22Rv1 (cell line): ENCODE data around the gene ALDH1A2.
"Not testable (repeated sequence)": the region's sequence is repeated elsewhere in the genome, so short reads cannot be mapped to it uniquely, and the experiment has no call there.

Experiments used
- H3K27ac ChIP-seq: fragments of 450-650 bp; 2 replicates; pipeline ENCODE4 v1.5.1; 2017
- ZFX ChIP-seq: fragments of 450-650 bp; IDR thresholded peaks from 2 replicates; pipeline ENCODE4 v1.6.1; 2017; ENCODE audit warnings: antibody characterized with exemption, borderline replicate concordance
- TF ChIP-seq, protein P1 (sequence below): fragments of 450-650 bp; IDR thresholded peaks from 2 replicates; pipeline ENCODE4 v1.5.1; 2017; ENCODE audit warnings: mild to moderate bottlenecking

ALDH1A2 gene

DNA sequence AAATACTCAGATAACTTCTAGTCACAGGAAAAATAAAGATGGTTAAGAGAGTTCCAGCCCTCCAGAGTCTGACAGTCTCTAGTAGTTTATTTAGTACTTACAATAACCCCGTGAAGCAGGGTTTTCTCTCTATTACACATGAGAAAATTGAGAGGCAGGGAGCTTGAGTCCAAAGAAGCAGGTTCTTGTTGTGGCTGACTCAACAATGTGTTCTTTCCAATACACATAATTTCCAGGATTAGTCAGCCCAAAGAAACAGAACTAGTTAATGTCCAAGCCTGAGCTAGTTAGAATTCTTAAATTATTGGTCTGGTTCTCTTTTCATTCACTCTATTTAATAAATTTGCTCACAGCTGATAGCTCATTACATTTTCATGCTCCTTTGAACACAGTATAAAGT, 49.9 kb downstream of the ALDH1A2 start:
- H3K27ac ChIP-seq = no peak overlapping the region
- TF ChIP-seq, protein P1, sequence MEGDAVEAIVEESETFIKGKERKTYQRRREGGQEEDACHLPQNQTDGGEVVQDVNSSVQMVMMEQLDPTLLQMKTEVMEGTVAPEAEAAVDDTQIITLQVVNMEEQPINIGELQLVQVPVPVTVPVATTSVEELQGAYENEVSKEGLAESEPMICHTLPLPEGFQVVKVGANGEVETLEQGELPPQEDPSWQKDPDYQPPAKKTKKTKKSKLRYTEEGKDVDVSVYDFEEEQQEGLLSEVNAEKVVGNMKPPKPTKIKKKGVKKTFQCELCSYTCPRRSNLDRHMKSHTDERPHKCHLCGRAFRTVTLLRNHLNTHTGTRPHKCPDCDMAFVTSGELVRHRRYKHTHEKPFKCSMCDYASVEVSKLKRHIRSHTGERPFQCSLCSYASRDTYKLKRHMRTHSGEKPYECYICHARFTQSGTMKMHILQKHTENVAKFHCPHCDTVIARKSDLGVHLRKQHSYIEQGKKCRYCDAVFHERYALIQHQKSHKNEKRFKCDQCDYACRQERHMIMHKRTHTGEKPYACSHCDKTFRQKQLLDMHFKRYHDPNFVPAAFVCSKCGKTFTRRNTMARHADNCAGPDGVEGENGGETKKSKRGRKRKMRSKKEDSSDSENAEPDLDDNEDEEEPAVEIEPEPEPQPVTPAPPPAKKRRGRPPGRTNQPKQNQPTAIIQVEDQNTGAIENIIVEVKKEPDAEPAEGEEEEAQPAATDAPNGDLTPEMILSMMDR = no peak
- no peak for TF ChIP-seq ZFX

DNA sequence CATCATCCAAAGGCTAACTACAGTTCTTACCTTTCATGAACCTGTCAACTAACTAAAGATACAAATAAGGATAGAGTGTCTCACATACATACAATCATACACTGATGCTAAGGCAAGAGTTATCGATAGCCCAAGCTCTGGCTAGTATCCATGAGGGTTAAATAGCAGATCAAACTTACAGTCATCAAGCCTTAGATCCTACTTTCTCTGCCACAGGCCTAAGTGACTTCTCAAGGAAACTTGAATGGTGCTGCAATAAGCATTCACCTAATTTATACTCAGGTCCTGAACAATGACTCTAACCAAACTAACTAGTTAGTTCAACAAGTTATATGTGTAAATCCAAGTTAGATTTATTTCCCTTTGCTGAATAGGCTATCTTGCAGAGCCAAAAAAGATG, 51.0 kb downstream of the ALDH1A2 start:
- H3K27ac ChIP-seq = no peak overlapping the region
- TF ChIP-seq ZFX = no peak
- TF ChIP-seq, protein P1 = no peak

DNA sequence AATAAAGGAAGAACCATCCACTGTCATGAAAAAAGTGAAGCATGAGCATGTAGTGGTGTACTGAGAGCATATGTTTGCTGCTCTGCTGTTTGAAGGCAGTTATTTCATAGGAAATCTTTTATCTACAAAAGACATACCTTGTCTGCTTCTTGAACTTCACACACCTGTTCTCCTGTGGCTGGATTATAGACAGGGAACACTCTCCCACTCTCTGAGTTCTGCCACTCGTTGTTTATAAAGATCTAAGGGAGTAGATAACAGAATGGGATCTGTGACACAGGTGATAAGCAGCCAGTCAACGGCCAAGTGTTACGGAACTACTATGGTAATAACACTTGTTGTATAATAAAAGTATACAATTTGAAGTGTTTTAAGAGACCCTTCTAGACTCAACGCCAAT, 51.5 kb downstream of the ALDH1A2 start:
- no peak overlapping the region for H3K27ac ChIP-seq
- no peak for TF ChIP-seq ZFX
- TF ChIP-seq, protein P1 = no peak

DNA sequence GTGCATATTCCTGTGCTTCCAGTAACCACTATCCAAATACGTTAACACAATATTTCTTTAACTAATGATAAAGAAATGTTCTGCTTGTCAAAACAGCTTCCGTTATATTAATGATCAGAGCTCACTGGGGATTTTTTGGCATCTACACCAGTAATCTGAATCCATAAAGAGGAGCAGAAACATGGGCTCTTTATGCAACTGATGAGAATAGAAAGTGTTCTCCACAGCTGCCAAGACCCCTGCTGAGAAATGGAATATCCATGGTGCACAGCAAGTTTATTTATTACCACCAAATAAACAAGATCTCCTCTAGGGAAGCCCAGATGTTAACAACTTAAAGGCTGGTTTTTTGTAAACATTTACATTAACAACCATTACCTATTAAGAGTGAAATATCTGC, 54.5 kb downstream of the ALDH1A2 start:
- H3K27ac ChIP-seq = no peak overlapping the region
- TF ChIP-seq, protein P1 = no peak
- no peak for TF ChIP-seq ZFX

DNA sequence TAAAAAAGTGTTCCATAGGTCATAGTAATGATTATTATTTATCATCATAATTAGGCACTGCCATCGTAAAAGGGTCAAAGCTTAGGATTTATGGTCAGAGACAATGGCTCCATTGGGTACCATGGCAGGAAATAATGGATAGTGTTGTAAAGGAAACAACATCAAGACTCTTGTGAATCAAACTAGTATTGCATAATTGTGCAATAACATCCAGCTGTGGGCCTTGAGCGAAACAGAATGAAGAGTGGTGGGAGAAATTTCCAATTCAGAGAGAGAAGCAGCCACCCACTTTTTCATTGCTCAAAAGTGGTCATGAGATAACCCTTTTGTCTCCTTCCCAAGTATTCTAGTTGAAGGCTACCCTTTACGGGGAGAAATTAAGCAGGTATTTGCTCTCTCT, 61.7 kb downstream of the ALDH1A2 start:
- H3K27ac ChIP-seq = no peak overlapping the region
- TF ChIP-seq, protein P1 = no peak
- no peak for TF ChIP-seq ZFX

DNA sequence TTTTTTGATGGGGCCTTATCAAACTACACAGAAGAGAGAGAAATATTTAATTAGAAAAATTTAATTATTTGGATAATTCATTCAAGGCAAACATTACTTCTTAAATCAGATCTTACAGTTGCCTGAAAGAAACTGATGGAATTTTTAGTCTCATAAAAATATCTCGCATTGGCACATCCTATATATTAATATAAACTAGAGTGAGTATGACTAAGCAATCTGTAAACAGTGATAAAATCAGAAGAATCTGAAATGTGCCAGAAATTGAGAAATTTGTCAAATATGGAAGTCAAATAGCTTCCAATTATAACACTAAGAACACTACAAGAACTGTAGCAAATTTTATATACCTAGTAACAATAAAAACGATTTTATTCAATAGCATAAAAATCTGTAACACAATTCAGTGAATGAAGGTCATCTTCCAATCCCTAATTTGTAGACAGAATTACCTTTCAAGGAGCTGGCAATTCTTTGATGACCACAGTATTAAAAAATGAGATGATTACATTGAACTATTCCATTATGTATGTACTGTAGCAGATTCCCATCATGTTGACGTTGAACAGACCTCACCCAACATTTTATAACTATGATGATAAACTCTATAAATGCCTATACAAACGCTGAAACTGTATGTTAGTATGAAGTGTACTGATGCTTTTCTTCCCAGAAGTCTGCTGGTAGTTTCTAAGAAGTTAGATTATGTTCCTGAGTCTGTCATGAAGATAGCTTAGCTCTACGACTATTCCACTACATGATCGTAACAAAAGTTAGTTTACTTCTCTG, 63.0 kb downstream of the ALDH1A2 start:
- TF ChIP-seq, protein P1 = no peak
- no peak for TF ChIP-seq ZFX
- no peak overlapping the region for H3K27ac ChIP-seq

DNA sequence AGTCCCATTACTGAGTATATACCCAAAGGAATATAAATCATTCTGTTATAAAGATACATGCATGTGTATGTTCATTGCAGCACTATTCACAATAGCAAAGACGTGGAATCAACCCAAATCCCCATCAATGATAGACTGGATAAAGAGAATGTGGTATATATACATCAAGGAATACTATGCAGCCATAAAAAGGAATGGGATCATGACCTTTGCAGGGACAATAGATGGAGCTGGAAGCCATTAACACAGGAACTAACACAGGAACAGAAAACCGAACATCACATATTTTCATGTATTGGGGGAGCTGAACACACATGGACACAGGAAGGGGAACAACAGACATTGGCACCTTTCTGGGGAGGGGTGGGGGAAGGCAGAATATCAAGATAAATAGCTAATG, 65.8 kb downstream of the ALDH1A2 start:
- not testable (repeated sequence) for H3K27ac ChIP-seq

DNA sequence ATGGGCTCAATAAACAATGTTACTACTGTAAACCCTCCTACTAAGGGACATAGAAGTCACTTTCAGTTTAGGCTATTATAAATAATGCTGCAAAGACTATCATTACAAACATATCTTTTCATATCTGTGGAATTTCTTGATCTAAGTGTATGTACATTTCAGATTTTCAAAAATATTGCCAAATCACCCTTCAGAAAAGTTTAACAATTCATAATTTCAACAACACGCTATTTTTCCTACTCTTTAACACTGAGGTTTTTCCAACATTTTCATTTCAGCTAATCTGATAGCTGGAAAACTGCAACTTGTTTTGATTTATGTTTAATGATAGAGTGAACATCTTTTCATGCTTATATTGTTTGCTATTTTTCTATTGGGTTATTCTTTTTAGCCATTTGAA, 69.0 kb downstream of the ALDH1A2 start:
- TF ChIP-seq, protein P1 = no peak
- TF ChIP-seq ZFX = no peak
- no peak overlapping the region for H3K27ac ChIP-seq
